GM18861 (cell line): ENCODE measurements around the gene ROR1.
"Not testable (repeated sequence)": the region's sequence is repeated elsewhere in the genome, so short reads cannot be mapped to it uniquely, and the experiment has no call there.

ENCODE experiments used
- ATAC-seq: cut with Tn5 transposase; IDR thresholded peaks from one replicate; pipeline ENCODE4 v1.9.1; 2021; ENCODE audit not compliant: unreplicated experiment

The ROR1 gene

DNA sequence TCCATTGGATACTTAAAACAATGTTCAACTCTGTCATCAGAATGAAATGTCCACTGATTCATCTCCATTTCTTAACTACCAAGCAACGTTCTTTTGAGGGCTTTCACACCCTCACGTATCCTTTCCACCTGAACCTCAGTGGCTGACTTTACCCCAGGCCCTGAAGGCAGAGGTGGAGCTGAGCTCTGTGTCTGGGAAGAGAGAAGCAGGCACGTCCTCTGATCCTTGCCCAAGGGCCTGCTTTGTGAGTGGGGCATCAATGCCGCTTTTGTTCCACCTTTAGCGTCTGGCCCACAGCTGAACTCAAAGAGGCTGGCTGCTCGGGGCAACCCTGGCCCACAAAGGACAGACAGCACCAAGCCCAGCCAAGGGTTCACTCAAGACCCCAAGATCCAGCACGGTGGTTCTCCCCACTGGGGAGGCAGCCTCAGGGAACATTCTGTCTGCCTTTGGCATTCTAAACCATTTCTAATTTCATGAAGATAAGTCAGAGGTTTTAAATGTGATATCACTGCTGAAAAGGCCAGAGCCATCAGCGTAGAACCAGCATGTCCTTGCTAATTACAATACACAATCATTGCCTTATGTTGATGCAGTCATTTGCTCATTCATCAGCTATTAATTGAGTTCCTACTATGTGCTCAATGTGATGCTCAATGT lies 303.6 kb downstream of the ROR1 start:
- no peak for ATAC-seq

DNA sequence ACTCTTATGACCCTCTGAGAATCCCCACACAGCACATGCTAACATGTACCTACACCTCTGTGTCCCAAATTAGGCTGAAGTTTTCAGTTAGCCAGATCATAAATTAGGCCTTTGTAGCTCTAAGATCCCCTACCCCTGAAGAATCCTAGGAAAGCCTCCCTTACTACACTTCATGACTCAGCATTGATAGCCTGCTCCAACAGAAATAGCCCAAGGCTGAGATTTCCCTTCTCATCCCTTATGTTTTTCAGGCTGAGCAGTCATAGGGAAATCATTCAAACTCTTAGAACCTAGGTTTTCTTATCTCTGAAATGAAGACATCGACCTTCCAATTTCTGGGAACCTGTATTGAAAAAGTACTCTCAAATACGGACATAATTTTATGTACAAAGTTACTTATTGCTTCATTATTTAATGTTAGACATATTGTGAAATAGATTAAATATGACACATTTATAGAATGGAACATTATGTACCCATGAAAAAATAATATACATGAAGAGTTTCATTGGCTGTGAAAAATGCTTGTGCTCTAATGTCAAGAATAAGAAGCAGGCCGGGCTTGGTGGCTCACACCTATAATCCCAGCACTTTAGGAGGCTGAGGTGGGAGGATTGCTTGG lies 307.2 kb downstream of the ROR1 start:
- ATAC-seq: no peak

DNA sequence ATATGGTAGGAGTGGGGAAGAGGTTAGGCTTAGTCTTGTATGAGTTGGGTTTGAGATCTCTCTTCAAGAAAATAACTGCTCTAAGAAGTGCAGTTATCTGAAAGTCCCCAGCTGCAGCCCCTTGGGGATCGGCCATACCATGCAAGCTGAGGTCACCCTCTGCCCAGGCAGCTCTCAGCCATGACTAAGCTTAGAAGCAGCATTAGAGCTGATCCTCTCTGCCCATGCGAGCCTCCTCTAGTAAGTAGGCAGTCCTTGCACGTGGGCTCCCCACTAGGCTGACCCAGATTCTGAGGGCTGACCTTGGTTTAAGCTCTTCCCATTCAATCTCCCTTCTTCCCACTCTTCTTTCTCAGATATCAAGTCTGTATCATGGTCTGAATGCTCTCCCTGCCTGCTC lies 308.6 kb downstream of the ROR1 start:
- no peak for ATAC-seq

DNA sequence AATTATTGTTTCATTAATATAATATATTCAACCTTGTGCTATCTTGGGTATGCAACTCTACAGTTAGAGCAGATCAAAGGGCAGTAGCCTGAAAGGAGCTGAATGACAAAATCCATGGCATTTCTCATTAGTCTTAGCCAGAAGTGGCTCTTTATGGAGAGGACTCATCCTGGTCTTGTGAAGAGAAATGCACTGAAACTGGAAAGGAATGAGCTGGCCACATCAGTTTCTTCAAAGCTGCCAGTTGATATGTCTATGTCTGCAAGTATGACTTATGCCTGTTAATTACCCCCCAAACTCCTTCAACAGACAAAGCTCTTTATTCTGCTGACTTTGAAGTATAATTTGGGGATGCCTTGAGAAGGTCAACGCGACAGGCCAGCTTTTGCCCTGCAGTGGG lies 310.6 kb downstream of the ROR1 start:
- ATAC-seq: no peak

DNA sequence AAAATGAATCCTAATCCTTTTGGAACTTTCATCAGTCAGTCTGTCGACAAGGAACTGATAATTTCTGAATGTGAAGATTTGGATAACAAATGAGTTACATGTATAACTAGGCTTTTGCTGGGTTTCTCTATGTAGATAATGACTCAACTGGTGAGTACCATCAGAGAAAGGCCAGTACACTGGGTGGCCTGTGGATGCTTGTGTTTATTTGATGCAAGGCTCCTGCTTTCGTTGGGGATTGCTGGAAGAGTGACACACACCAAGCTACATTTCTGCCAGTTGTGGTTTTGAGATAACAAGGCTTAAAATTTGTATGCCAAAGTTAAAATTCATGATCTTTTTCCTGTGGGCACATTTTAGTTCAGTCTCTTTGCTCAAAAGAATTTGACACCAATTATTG lies 314.0 kb downstream of the ROR1 start:
- ATAC-seq: no peak

DNA sequence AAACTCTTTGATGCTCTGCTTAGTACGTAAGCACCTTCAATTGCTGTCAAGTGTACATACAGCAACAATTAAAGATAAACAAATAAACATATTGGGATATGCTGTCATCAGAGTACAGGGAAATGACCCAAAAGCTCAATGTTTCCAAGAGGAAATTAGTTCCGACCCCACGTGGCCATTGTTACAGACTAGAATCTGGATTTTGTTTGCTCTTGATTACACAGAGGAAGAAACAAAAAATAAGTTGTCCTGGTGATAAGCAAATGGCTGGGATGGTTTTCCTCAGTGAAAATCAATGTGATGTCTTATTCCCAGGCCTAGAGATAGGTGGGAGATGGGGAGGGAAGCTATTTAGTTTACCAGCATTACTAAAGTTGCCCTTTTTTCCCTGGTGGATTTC lies 316.6 kb downstream of the ROR1 start:
- no peak for ATAC-seq

DNA sequence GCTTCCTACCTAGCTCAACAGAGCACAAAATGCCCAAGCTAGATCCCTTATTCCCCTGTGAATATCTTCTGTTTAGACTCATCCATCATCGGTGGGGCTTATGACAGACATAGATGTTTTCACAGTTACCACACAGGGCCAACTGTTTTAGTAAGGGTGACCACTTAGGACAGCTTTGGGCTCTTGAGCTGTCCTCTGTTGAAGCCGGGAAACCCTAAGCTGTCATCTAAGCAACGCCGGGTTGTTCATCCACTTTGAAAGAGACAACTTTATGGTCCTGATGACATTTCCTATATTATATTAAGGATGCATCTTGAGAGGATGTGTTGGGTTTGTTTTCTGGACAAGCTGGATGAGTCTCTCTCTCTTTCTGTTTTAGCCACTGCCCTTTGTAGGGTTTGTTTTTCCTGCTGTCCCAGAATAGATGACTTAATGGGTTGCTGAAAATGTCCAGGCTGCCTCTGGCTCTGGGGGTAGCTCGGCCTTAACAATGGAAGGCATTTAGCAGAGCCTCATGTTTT lies 319.1 kb downstream of the ROR1 start:
- no peak for ATAC-seq

DNA sequence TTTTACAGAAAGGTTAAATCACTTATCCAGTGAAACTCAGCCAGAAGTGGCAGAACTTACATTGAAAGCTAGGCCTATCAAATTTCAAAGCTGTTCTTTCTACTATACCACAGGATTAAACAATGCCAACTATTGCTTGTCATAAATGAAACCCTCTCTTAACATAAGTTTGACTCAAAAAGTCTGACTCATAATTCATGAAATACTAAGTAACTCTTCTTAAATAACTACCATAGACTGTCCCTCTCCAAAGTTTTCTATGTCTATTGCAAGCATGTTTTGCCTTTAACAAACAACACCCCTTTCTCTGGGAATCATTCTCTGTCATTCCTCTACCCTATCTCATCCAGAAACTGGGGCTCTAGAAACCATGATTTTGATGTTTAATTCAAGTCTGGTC lies 320.1 kb downstream of the ROR1 start:
- no peak for ATAC-seq

DNA sequence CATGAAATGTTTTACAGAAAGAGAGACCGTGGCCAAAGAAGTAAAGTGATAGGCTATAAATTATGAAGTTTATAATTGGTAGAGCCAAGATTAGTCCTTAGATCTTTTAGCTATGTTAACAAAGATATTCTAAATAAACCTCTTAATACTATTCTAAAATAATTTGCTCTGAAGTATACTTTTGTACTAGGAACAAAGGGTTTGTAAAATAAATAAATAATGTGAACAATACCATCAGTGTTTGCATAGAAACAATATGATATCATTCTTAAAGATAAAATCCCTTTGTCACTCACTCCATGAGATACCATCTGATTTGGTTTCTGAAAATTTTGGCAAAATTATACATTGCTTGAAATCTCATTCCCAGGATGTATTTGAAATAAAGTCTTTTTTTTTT lies 322.0 kb downstream of the ROR1 start:
- no peak for ATAC-seq

DNA sequence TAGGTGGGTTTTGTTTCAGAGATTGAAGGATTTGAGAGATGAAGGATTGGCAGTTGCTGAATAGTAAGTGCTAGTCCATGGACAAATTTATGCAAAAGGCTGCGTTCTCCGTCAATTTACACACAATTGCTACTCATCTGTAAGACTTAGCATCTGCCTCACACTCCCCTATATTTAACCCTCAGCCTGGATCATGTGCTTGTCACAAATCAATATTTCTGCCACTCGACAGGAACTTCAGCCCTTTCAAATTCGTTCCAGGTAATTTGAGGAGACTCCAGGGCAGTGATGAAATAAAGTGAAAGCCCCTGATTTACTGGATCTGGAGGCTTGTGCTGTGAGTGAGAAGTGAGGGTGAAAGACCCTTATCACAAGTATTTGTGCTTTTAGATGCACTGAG lies 324.0 kb downstream of the ROR1 start:
- no peak for ATAC-seq

DNA sequence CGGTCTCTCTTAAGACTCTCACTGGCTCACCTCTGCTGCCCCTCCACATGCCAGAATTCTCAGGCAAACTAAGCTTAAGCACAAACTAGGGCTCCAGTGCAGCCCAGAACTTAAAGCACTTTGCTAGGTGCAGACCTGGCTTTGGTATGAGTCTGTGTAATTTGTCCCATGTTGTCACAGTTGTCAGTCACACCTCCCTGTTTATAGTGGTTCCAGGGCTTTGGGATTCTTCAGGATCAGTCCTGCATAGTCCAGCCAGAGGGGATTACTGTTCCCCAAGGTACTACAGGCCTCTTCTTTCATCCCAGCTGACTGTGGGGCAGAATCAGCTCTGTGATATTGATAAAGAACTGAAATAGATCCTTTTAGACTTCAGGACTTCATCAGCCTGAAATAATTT lies 324.6 kb downstream of the ROR1 start:
- no peak for ATAC-seq

DNA sequence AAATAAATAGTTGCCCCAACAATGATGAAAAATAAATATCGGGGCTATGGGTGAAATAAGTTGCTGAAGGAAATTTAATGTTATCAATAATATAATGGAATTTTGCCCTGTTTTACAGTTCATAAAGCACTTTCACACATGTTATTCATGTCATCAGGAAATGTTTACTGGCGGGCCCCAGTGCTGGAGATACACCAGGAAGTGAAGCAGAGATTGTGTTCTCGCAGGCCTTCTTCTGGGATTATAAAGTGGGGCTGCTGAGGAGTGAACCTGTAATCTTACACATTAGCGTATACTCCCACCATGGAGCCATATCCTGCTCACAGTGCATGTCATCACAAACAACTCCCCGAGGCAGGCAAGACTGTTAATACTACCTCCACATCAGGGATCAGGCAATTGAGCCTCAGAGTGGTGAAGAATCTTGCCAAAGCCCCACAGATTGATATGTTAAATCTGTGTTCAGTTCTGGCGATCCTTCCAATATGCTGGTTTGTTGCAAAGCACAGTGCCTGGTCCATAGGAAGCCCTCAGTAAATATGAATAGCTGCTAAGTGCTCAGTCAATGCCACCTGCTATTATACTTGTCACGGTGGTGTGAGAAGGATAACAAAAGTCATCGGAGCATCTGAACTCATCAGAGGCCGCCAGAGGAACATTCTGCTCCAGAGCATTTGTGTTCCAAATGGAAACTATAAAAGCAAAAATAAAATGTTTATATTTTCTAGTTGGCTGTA lies 325.2 kb downstream of the ROR1 start:
- ATAC-seq: no peak

DNA sequence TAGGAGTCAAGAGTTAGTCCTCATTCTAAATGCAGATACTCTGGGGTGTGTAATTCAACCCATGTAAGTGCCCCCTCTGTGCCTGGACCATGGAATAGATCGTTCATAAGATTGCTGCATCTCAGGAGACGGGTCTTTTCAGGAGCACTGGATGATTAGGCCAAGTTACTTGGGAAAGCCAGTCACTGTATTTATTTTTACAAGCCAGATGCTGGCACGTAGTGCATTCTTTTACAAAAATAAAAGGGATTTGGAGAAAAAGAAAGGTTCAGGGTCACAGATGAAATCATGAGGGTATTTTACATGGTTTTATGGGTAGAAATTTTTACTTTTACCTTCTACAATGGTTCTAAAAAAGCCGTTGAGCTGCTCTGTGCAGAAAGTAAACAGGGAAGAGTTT lies 327.0 kb downstream of the ROR1 start:
- ATAC-seq: no peak

DNA sequence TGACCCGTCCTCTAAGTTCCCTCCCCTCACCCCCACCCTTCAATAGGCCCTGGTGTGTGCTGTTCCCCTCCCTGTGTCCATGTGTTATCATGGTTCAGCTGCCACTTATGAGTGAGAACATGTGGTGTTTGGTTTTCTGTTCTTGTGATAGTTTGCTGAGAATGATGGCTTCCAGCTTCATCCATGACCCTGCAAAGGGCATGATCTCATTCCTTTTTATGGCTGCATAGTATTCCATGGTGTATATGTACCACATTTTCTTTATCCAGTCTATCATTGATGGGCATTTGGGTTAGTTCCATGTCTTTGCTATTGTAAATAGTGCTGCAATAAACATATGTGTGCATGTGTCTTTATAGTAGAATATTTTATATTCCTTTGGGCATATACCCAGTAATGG lies 330.8 kb downstream of the ROR1 start:
- not testable (repeated sequence) for ATAC-seq

DNA sequence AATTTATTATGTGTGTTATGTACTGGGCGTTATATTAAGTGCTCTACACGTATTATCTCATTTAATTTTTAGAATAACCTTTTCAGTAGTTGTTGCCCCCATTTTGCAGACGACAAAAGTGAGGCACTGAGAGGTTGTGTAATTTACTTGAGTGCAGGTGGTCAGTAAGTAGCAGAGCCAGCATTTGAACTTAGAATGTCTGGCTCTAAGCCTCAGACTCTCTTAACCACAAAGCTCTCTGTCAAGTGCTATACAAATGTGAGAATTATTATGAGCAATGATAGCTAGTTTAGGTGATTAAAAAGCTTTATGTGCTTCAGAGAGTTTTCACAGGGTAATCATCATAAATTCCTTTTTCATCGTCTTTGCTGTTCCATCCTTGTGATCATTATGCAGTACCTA lies 333.3 kb downstream of the ROR1 start:
- ATAC-seq: no peak

DNA sequence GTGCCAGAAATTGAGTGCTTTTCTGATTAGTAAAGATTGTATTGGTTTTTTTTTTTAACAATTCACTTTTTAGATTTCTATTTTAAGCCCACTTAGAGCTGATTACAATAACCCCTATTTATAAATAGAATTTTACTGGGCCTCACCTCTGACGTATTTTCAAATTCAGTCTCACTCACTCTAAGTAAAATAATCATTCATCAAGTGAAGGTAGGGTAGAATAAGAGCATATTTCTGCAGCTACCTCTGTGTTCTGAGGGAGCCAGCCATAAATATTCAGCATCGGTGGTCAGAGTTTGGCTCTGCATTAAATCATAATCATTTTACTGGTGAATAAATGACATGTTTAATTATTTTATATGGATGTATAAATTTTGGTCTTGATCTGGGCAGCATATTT lies 333.8 kb downstream of the ROR1 start:
- ATAC-seq: no peak

DNA sequence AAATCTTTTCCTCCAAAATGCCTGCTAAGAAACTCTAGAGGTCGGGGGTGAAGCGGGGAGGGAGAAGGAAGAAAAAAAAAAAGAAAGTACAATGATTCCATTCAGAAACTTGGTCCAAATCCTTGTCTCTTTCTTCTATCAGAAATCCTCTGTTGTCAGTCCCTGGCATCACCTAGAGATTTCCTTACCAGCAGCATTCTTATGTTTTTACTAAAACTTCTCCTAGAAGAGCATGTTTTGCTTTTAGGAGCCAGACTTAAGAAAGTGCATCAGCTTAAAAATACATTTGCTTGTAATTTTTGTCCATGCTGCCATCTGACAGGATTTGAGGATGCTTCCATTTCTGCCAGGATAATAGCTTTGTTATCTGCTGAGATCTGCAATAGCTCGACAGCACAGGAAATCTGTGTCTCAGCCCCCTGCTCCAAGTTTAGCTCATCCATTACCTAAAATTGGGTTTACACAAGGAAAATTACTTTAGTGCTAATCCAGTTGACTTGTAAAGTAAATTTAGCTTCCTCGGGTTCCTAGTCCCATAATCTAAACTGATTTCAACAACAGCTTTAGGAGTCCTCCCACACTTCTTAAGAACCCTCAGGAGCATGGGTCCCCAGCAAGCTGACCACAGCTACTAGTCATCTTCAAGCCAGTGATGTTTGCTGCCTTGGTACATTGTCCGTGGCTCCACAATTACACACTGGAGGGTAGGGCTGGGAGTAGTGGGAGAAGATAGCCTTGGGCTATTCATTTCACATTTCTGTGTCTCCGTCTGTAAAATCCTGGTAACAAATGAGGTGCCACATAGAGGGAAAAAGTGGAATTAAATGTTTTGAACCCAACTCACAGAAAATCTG lies 337.3 kb downstream of the ROR1 start:
- ATAC-seq: no peak

DNA sequence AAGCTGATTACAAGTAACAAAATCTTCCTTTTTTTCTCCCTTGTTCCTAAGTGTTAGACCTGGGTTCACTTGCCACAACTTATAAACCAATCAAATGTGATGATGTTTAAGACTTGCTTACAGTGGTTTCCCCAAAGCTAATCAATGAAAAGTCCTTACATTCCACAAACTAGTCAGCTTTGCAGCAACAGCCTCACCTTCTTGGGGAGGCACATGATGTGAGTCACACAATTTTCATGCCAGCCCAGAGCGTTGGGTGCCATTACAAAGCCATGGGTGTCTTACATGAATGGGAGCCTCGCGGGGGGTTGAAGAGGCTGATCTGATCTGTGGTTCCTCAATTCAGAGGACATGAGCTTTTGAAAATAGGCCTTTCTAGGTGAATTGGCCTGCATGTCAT lies 338.0 kb downstream of the ROR1 start:
- ATAC-seq: no peak

DNA sequence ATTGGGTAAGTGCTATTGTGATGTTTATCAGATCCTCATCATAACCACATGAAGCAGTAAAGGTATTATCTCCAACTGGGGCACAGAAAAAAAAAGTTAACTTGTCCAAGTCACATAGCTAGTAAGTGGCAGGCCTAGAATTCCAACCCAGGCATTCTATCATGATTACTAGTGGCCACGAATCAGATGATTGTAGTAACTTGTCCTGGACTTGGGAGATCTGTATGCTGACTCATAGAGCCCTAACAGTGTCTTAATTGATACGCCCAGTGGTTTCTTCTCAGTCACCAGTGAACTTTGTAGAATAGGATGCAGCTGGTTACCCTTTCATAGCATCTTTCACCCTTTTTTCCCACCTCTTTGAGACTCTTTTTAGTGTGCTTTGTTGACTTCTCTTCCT lies 338.5 kb downstream of the ROR1 start:
- no peak for ATAC-seq

DNA sequence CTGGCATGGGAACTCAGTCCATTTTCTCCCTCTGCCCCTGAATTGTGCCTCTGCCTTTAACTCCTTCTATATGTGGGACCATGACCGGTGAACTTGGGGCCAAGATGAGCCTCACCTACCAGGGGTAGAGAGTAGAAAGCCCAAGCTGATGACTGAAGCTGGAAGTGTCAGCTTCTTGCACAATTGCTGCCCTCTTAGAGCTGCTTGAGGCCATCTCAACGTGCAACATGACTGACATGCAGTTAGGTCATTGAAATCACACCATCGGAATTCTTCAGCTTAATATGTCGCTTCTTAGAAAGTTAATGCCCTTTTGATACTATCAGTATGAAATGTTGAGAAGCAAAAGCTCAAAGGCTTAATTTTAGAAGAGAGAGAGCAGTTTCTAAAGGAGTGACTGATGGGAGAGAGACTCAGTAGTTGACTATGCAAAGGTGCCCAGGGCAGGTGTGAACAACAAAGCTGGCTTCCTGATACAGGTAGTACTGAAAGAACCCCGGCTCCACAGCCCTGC lies 340.3 kb downstream of the ROR1 start:
- no peak for ATAC-seq

DNA sequence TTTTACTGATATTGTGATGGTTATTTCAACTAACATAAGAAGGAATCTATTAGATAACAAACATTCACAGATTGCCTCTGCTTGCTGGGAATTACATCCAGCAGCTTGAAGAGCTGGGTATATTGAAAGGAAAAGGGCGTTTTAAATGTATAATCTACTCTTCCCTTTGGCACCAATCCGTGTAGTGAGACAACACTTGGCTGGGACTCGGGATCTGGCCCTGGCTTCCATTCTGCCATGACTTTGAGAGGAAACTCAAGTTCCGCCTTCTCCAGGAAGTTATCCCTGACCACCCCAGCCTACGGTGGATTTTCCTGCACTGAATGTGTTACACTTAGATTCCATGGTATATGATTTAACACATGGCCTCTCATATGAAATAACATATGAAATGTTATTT lies 342.7 kb downstream of the ROR1 start:
- no peak for ATAC-seq
